OCI-LY7 (cell line): Measurements from ENCODE around the gene ATP9A.

ENCODE experiments used
- EZH2phosphoT487 ChIP-seq: fragments of 200-600 bp; sonication (generic); IDR thresholded peaks from 2 replicates; pipeline ENCODE4 v1.6.1; 2018; ENCODE audit warnings: low read depth, borderline replicate concordance, mild to moderate bottlenecking, mixed run types, antibody characterized with exemption, low read length, moderate library complexity, mixed read lengths
- TF ChIP-seq, protein P1 (sequence below): fragments of 200-600 bp; sonication (generic); conservative IDR thresholded peaks from 2 replicates; pipeline ENCODE4 v1.5.1; 2014; ENCODE audit warnings: mild to moderate bottlenecking, antibody characterized with exemption, low read length, moderate library complexity, mixed read lengths

DNA sequence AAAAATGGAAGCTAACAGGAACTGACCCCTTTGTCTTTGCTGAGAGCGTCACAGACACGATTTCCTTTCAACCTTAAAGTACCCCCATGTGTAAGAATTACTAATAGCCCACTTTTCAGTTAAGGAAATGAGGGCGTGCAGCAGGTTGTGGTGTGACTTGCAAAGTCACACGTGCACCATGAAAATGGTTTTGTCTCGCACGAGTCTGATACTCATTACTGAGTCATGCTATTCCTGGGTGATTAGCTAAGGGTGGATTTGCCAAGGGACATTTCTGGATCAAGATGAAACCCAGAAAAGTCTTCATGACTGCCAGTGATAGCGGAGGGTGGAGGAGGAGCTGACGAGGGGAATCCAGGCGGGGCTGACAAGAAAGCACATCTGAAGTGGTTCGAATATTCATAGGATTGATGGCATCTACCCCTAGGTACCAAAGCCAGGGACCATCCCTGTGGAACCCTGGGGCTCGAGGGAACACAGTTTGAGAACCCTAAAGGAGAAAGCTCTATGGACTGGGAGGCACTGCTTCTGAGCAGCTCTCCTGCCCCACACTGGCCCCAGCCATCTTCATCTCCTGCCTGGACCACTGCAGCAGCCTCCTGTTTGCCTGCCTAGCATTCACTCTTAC is 213.5 kb downstream of the ATP9A start:
- TF ChIP-seq, protein P1, sequence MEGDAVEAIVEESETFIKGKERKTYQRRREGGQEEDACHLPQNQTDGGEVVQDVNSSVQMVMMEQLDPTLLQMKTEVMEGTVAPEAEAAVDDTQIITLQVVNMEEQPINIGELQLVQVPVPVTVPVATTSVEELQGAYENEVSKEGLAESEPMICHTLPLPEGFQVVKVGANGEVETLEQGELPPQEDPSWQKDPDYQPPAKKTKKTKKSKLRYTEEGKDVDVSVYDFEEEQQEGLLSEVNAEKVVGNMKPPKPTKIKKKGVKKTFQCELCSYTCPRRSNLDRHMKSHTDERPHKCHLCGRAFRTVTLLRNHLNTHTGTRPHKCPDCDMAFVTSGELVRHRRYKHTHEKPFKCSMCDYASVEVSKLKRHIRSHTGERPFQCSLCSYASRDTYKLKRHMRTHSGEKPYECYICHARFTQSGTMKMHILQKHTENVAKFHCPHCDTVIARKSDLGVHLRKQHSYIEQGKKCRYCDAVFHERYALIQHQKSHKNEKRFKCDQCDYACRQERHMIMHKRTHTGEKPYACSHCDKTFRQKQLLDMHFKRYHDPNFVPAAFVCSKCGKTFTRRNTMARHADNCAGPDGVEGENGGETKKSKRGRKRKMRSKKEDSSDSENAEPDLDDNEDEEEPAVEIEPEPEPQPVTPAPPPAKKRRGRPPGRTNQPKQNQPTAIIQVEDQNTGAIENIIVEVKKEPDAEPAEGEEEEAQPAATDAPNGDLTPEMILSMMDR: no peak
- no peak for TF ChIP-seq EZH2phosphoT487
